Endothelial cell of umbilical vein (primary cell): ENCODE data around the gene FGF16. TPM values are rescaled to one million over a fixed set of nuclear protein-coding genes. Genes with fewer than 3 reads are reported as not detected.

Experiments
- BruUV-seq: library from RNA; stranded (reverse); fragments of 400-500 nt; replicated peaks from 2 replicates; lab custom pipeline; 2021; lab: Mats Ljungman, UMichigan
- CTCF ChIA-PET: fragments of 300-600, 350-600 bp; sonication (Branson Sonifier 250); formaldehyde crosslinking; loops from one replicate; lab custom pipeline; 2021; ENCODE audit warnings: antibody characterized with exemption, inconsistent platforms; lab: Charles Lee
- POLR2A ChIA-PET: fragments of 300-600, 350-600 bp; sonication (Branson Sonifier 250); formaldehyde crosslinking; loops from one replicate; lab custom pipeline; 2021; ENCODE audit warnings: antibody characterized with exemption, inconsistent platforms; lab: Charles Lee
- DNase-seq: peaks from one replicate; pipeline ENCODE4 v3.0.0-alpha.2; 2011; ENCODE audit warnings: low read depth, low spot score
- FAIRE-seq: peaks from 2 replicates; lab custom pipeline; 2011; peaks lifted over from hg19 to GRCh38; lab: Jason Lieb, UNC
- H2AFZ ChIP-seq: 2 replicates; pipeline ENCODE4 v1.6.0; 2012; ENCODE audit warnings: low read depth, low read length, control low read depth, inconsistent platforms
- H3K27ac ChIP-seq: 2 replicates; pipeline ENCODE4 v1.5.1; 2011; ENCODE audit warnings: low read depth, mild to moderate bottlenecking, control low read depth, low read length, moderate library complexity; ENCODE audit not compliant: insufficient read depth
- H3K27me3 ChIP-seq, 2 experiments: 2 replicates each; pipeline versions ENCODE4 v1.6.0 to v1.6.1; 2011; ENCODE audit warnings: low read length in 2 of 2, mixed read lengths in 1 of 2; ENCODE audit not compliant: control insufficient read depth in 2 of 2, insufficient read depth in 2 of 2
- H3K36me3 ChIP-seq, 2 experiments: 2 replicates in 1 of 2; 3 replicates in 1 of 2; pipeline ENCODE4 v1.5.1; 2011; ENCODE audit warnings: low read length in 2 of 2, mild to moderate bottlenecking in 1 of 2, moderate library complexity in 1 of 2; ENCODE audit not compliant: control insufficient read depth in 2 of 2, insufficient read depth in 2 of 2; ENCODE audit errors: extremely low read depth in 1 of 2
- H3K4me1 ChIP-seq: 3 replicates; pipeline ENCODE4 v1.5.1; 2011; ENCODE audit warnings: mild to moderate bottlenecking, low read length; ENCODE audit not compliant: control insufficient read depth, insufficient read depth; ENCODE audit errors: extremely low read depth
- H3K4me2 ChIP-seq: 2 replicates; pipeline ENCODE4 v1.6.1; 2011; ENCODE audit warnings: low read length, control low read depth, mixed read lengths; ENCODE audit not compliant: insufficient read depth
- H3K4me3 ChIP-seq, 3 experiments: fragments of 200-600 bp in 1 of 3; sonication (generic), shearing (Covaris generic) in 1 of 3; replicated peaks in 1 of 3; 2 replicates each; pipeline ENCODE4 v1.5.1; 2011 to 2016; ENCODE audit warnings: control low read depth in 3 of 3, low read length in 3 of 3, mild to moderate bottlenecking in 2 of 3, inconsistent platforms in 1 of 3, low read depth in 1 of 3, moderate library complexity in 1 of 3; ENCODE audit not compliant: insufficient read depth in 1 of 3
- H3K79me2 ChIP-seq: 2 replicates; pipeline ENCODE4 v1.6.0; 2012; ENCODE audit warnings: low read length, inconsistent platforms; ENCODE audit not compliant: control insufficient read depth, insufficient read depth
- H3K9ac ChIP-seq: replicated peaks from 2 replicates; pipeline ENCODE3; 2011; ENCODE audit warnings: low read length, control low read depth; ENCODE audit not compliant: insufficient read depth; ENCODE audit errors: extremely low read depth
- H3K9me1 ChIP-seq: replicated peaks from 3 replicates; pipeline ENCODE4 v1.6.0; 2011; ENCODE audit warnings: mild to moderate bottlenecking, low read length; ENCODE audit not compliant: control insufficient read depth, insufficient read depth; ENCODE audit errors: extremely low read depth
- H3K9me3 ChIP-seq: replicated peaks from 2 replicates; pipeline ENCODE4 v1.5.1; 2012; ENCODE audit warnings: low read length, inconsistent platforms; ENCODE audit not compliant: control insufficient read depth, insufficient read depth
- H4K20me1 ChIP-seq: replicated peaks from 2 replicates; pipeline ENCODE3; 2011; ENCODE audit warnings: mild to moderate bottlenecking, low read length; ENCODE audit not compliant: control insufficient read depth, insufficient read depth; ENCODE audit errors: extremely low read depth
- EZH2 ChIP-seq: IDR thresholded peaks from 2 replicates; pipeline ENCODE4 v1.6.1; 2012; ENCODE audit warnings: borderline replicate concordance, low read depth, mild to moderate bottlenecking, moderate library complexity, low read length, inconsistent platforms; ENCODE audit not compliant: severe bottlenecking
- FOS ChIP-seq: IDR thresholded peaks from 2 replicates; pipeline ENCODE4 v1.6.1; 2011; ENCODE audit warnings: mild to moderate bottlenecking, low read length, moderate library complexity, borderline replicate concordance; ENCODE audit not compliant: insufficient read depth
- GATA2 ChIP-seq: IDR thresholded peaks from 2 replicates; pipeline ENCODE4 v1.7.0; 2011; ENCODE audit warnings: low read depth, mild to moderate bottlenecking, moderate library complexity, mixed read lengths, low read length; ENCODE audit not compliant: insufficient read length, insufficient read depth
- JUN ChIP-seq: IDR thresholded peaks from 2 replicates; pipeline ENCODE4 v1.6.1; 2011; ENCODE audit warnings: borderline replicate concordance, low read depth; ENCODE audit not compliant: insufficient read length, insufficient read depth
- MYC ChIP-seq: IDR thresholded peaks from one replicate; pipeline ENCODE4 v1.6.1; 2011; ENCODE audit warnings: mild to moderate bottlenecking, low read depth, low read length
- POLR2A ChIP-seq: IDR thresholded peaks from 2 replicates; pipeline ENCODE4 v1.6.1; 2012; ENCODE audit warnings: low read depth, mild to moderate bottlenecking, control low read depth, low read length
- POLR2AphosphoS5 ChIP-seq: IDR thresholded peaks from 2 replicates; pipeline ENCODE4 v1.6.1; 2012; ENCODE audit warnings: low read depth, mild to moderate bottlenecking, control low read depth, low read length, moderate library complexity; ENCODE audit not compliant: insufficient read depth
- dilution Hi-C: fragments of 300-500 bp; cut with MboI; formaldehyde crosslinking; loops from one replicate; pipeline ENCODE4 v1.15.0; 2019; ENCODE audit warnings: low sequenced_read_pairs; ENCODE audit not compliant: extremely low pct_ligation_motif_present
- intact Hi-C: fragments of 100-400 bp; cut with micrococcal nuclease; formaldehyde crosslinking; loops from one replicate; pipeline ENCODE4 v1.10.0; 2022
- polyA plus RNA-seq, 4 experiments: library from polyadenylated mRNA; depleted of rRNA in 3 of 4; stranded (reverse) in 3 of 4; unstranded in 1 of 4; fragments of >200 nt; gene quantifications; 2 replicates each; pipeline versions ENCODE4 v1.2.1 to v1.2.3, GENCODE V29; 2011 to 2012; ENCODE audit warnings: missing spikeins in 1 of 4
- total RNA-seq: library from RNA; stranded (reverse); gene quantifications from 2 replicates; pipeline ENCODE4 v1.2.3, GENCODE V29; 2021
- TF ChIP-seq, protein P1 (sequence below), 2 donors: IDR thresholded peaks; 1 replicate in 1 of 2; 2 replicates in 1 of 2; pipeline ENCODE4 v1.5.1; 2011; ENCODE audit warnings: low read length in 2 of 2, mild to moderate bottlenecking in 2 of 2, moderate library complexity in 2 of 2, control low read depth in 1 of 2, inconsistent platforms in 1 of 2, low read depth in 1 of 2; ENCODE audit not compliant: insufficient read depth in 1 of 2; ENCODE audit errors: extremely low read depth in 1 of 2
- TF ChIP-seq, protein P2 (sequence below): IDR thresholded peaks from 2 replicates; pipeline ENCODE4 v1.6.1; 2011; ENCODE audit not compliant: insufficient read depth, insufficient read length

Gene FGF16
- total and polyA plus RNA-seq, 2 donors (not counting 3 experiments of a cell fraction or from before 2014, with no cell fraction given): 3.1 to 3.8 TPM

DNA sequence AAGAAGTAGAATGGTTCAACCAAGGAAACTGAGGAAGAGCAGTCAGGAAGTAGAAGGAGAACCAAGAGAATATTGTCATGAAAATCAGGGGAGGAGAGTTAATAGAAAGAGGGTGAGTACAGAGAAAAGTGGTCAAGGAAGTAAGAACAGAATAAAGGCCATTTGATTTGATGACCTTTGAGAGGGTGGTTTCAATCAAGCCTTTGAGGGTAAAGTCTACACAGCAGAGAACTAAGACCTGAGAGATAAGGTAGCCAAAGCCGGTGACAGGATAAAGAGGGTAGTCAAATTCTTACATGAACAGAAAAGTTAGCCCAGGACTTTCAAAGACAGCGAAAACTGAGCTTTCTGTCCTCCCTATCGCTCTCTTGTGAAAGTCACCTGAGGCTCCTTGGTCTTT, 34.6 kb upstream of the FGF16 start:
- TF ChIP-seq, protein P1, sequence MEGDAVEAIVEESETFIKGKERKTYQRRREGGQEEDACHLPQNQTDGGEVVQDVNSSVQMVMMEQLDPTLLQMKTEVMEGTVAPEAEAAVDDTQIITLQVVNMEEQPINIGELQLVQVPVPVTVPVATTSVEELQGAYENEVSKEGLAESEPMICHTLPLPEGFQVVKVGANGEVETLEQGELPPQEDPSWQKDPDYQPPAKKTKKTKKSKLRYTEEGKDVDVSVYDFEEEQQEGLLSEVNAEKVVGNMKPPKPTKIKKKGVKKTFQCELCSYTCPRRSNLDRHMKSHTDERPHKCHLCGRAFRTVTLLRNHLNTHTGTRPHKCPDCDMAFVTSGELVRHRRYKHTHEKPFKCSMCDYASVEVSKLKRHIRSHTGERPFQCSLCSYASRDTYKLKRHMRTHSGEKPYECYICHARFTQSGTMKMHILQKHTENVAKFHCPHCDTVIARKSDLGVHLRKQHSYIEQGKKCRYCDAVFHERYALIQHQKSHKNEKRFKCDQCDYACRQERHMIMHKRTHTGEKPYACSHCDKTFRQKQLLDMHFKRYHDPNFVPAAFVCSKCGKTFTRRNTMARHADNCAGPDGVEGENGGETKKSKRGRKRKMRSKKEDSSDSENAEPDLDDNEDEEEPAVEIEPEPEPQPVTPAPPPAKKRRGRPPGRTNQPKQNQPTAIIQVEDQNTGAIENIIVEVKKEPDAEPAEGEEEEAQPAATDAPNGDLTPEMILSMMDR (IDR thresholded peaks at IDR 0.05; ENCODE audit: extremely low read depth in 1 of 2, insufficient read depth in 1 of 2, low read depth in 1 of 2, low read length in 2 of 2): no peak
- no peak for TF ChIP-seq FOS
- TF ChIP-seq, protein P2, sequence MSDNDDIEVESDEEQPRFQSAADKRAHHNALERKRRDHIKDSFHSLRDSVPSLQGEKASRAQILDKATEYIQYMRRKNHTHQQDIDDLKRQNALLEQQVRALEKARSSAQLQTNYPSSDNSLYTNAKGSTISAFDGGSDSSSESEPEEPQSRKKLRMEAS: no peak
- no peak for TF ChIP-seq POLR2A
- no peak for TF ChIP-seq EZH2
- TF ChIP-seq POLR2AphosphoS5: no peak
- TF ChIP-seq JUN: no peak
- TF ChIP-seq GATA2: no peak
- no peak for TF ChIP-seq MYC
- no peak overlapping the region for H3K4me3 ChIP-seq
- no TSS peak for BruUV-seq
- no peaks in the 10 kb centered on the region for H4K20me1 ChIP-seq
- no peaks in the 10 kb centered on the region for H3K9me1 ChIP-seq
- no peaks in the 10 kb centered on the region for H3K4me1 ChIP-seq
- intact Hi-C loops (no loop called here), dilution Hi-C loops (no loop called here)
- POLR2A ChIA-PET: no interaction called here
- no peak overlapping the region for H3K27ac ChIP-seq
- H2AFZ ChIP-seq: no peak overlapping the region
- H3K9me3 ChIP-seq: no peaks in the 10 kb centered on the region
- no peaks in the 10 kb centered on the region for H3K36me3 ChIP-seq
- CTCF ChIA-PET: no interaction called here
- no peak overlapping the region for H3K9ac ChIP-seq
- H3K4me2 ChIP-seq: no peak overlapping the region
- DNase-seq: no peak
- H3K79me2 ChIP-seq: no peaks in the 10 kb centered on the region
- no peak for FAIRE-seq
- no peaks in the 10 kb centered on the region for H3K27me3 ChIP-seq
